ENCODE results near the gene PPIB.

Gene PPIB

GRCh38 chr15:64162869-64163658 lies at the start of gene PPIB:
Gene PPIB (minus strand): TSS chr15:64163022. CDS start chr15:64162986, 36 bp downstream.
- DNase-seq (ENCODE audit: low spot score), result peak; percentile 99
- FAIRE-seq, result peak; percentile 93

- no peak for FAIRE-seq
Measured at GRCh38 chr15:64211696-64212095, 48.9 kb upstream of the PPIB start.

GRCh38 chr15:64210371-64210770 lies 47.5 kb upstream of the PPIB start:
- FAIRE-seq (no peak), DNase-seq (ENCODE audit: low spot score) (no peak)

More at GRCh38 chr15:64211696-64212095, 48.9 kb upstream of the PPIB start:
- no peak for DNase-seq (ENCODE audit: low spot score)

GRCh38 chr15:64209680-64210334 lies 47.0 kb upstream of the PPIB start:
- DNase-seq (ENCODE audit: low spot score), result peak; percentile 18

GRCh38 chr15:64205202-64205601 lies 42.4 kb upstream of the PPIB start:
- no peak for DNase-seq (ENCODE audit: low spot score)
- no peak for FAIRE-seq

More at GRCh38 chr15:64209680-64210334, 47.0 kb upstream of the PPIB start:
- no peak for FAIRE-seq

- FAIRE-seq (no peak), DNase-seq (ENCODE audit: low spot score) (no peak)
Measured at GRCh38 chr15:64197425-64197824, 34.6 kb upstream of the PPIB start.

GRCh38 chr15:64193971-64194370 lies 31.1 kb upstream of the PPIB start:
- DNase-seq (ENCODE audit: low spot score) (no peak), FAIRE-seq (peak; percentile 67)

GRCh38 chr15:64191971-64192830 lies 29.4 kb upstream of the PPIB start:
- DNase-seq (ENCODE audit: low spot score), result no peak
- no peak for FAIRE-seq

GRCh38 chr15:64187396-64188191 lies 24.8 kb upstream of the PPIB start:
- FAIRE-seq (no peak), DNase-seq (ENCODE audit: low spot score) (no peak)

GRCh38 chr15:64185146-64185911 lies 22.5 kb upstream of the PPIB start:
- FAIRE-seq (peak; percentile 5), DNase-seq (ENCODE audit: low spot score) (no peak)

GRCh38 chr15:64182859-64183370 lies 20.1 kb upstream of the PPIB start:
- DNase-seq (ENCODE audit: low spot score) (no peak), FAIRE-seq (no peak)

- no peak for FAIRE-seq
- DNase-seq (ENCODE audit: low spot score), result no peak
Measured at GRCh38 chr15:64180235-64180824, 17.5 kb upstream of the PPIB start.

- FAIRE-seq, result no peak
- DNase-seq (ENCODE audit: low spot score), result no peak
Measured at GRCh38 chr15:64166102-64166890, 3.5 kb upstream of the PPIB start.

- DNase-seq (ENCODE audit: low spot score) (no peak), FAIRE-seq (no peak)
Measured at GRCh38 chr15:64164436-64164835, 1.6 kb upstream of the PPIB start.

GRCh38 chr15:64163659-64164362 lies 989 bp upstream of the PPIB start:
- no peak for DNase-seq (ENCODE audit: low spot score)
- FAIRE-seq, result no peak

GRCh38 chr15:64162478-64162868 lies 349 bp downstream of the PPIB start:
- DNase-seq (ENCODE audit: low spot score) (no peak), FAIRE-seq (no peak)

GRCh38 chr15:64161688-64162477 lies 939 bp downstream of the PPIB start:
- FAIRE-seq, result no peak
- DNase-seq (ENCODE audit: low spot score), result no peak

All from urothelium cell line (cell line).